Neural progenitor cell (in vitro differentiated cells): ENCODE results near the gene PDE6A. TPM values are rescaled to one million over a fixed set of nuclear protein-coding genes. Genes with fewer than 3 reads are reported as not detected.

ENCODE experiments used
- DNase-seq: peaks from one replicate; pipeline ENCODE4 v3.0.0-alpha.2; 2016; ENCODE audit warnings: low spot score
- H2AFZ ChIP-seq: fragments of 200-600 bp; sonication (generic); replicated peaks from 2 replicates; pipeline ENCODE4 v1.6.1; 2016; ENCODE audit warnings: antibody characterized with exemption
- H3F3A ChIP-seq: fragments of 200-600 bp; sonication (generic); 2 replicates; pipeline ENCODE4 v1.6.1; 2016; ENCODE audit warnings: antibody characterized with exemption, low read depth
- H3K27ac ChIP-seq: fragments of 200-600 bp; sonication (generic); 2 replicates; pipeline ENCODE4 v1.5.1; 2016; ENCODE audit warnings: mild to moderate bottlenecking
- H3K27me3 ChIP-seq: fragments of 200-600 bp; sonication (generic); 2 replicates; pipeline ENCODE4 v1.6.1; 2016; ENCODE audit warnings: mild to moderate bottlenecking, moderate library complexity
- H3K36me3 ChIP-seq: fragments of 200-600 bp; sonication (generic); 2 replicates; pipeline ENCODE4 v1.5.1; 2016
- H3K4me1 ChIP-seq: fragments of 200-600 bp; sonication (generic); 2 replicates; pipeline ENCODE4 v1.6.1; 2016; ENCODE audit warnings: mixed run types
- H3K4me2 ChIP-seq: fragments of 200-600 bp; sonication (generic); 2 replicates; pipeline ENCODE4 v1.6.1; 2016
- H3K4me3 ChIP-seq: fragments of 200-600 bp; sonication (generic); 2 replicates; pipeline ENCODE4 v1.5.1; 2016
- H3K79me2 ChIP-seq: fragments of 200-600 bp; sonication (generic); 2 replicates; pipeline ENCODE4 v1.6.1; 2016; ENCODE audit warnings: low read depth
- H3K9ac ChIP-seq: fragments of 200-600 bp; sonication (generic); 2 replicates; pipeline ENCODE4 v1.6.1; 2016
- H3K9me3 ChIP-seq: fragments of 200-600 bp; sonication (generic); 2 replicates; pipeline ENCODE4 v1.5.1; 2016; ENCODE audit warnings: low read depth
- H4K20me1 ChIP-seq: fragments of 200-600 bp; sonication (generic); 2 replicates; pipeline ENCODE4 v1.6.1; 2016; ENCODE audit warnings: low read depth
- H3K27ac Mint-ChIP-seq: 3 replicates; pipeline ENCODE4 v1.8.0; 2021; ENCODE audit warnings: mixed read lengths
- H3K27me3 Mint-ChIP-seq: 2 replicates; pipeline ENCODE4 v1.8.0; 2022; ENCODE audit warnings: low read depth, mild to moderate bottlenecking, inconsistent platforms, moderate library complexity, mixed read lengths; ENCODE audit not compliant: insufficient read depth
- H3K36me3 Mint-ChIP-seq: 3 replicates; pipeline ENCODE4 v1.8.0; 2021; ENCODE audit warnings: mixed read lengths
- H3K4me1 Mint-ChIP-seq: 3 replicates; pipeline ENCODE4 v1.8.0; 2021; ENCODE audit warnings: mixed read lengths
- H3K4me3 Mint-ChIP-seq: 3 replicates; pipeline ENCODE4 v1.8.0; 2021; ENCODE audit warnings: mild to moderate bottlenecking, moderate library complexity, mixed read lengths
- H3K9me3 Mint-ChIP-seq: 3 replicates; pipeline ENCODE4 v1.8.0; 2020; ENCODE audit warnings: mixed read lengths
- CTCF ChIP-seq: fragments of 200-600 bp; sonication (generic); IDR thresholded peaks from 2 replicates; pipeline ENCODE4 v1.5.1; 2017; ENCODE audit warnings: antibody characterized with exemption, mild to moderate bottlenecking
- EZH2 ChIP-seq: fragments of 200-600 bp; sonication (generic); IDR thresholded peaks from 2 replicates; pipeline ENCODE4 v1.6.1; 2017; ENCODE audit warnings: antibody characterized with exemption, mild to moderate bottlenecking, moderate library complexity
- EZH2phosphoT487 ChIP-seq: fragments of 200-600 bp; sonication (generic); IDR thresholded peaks from 2 replicates; pipeline ENCODE4 v1.6.1; 2017; ENCODE audit warnings: antibody characterized with exemption
- total RNA-seq: library from RNA; depleted of rRNA; stranded (reverse); fragments of >200 nt; gene quantifications from 2 replicates; pipeline ENCODE4 v1.2.3, GENCODE V29; 2015; ENCODE audit warnings: low replicate concordance

PDE6A gene
- total RNA-seq, 1 donor from 2014 or later: not detected

- no peaks in the 10 kb centered on the region for H3K79me2 ChIP-seq
- H3K36me3 ChIP-seq: no peaks in the 10 kb centered on the region
- no peak overlapping the region for H3K27ac Mint-ChIP-seq
- TF ChIP-seq CTCF: no peak
- no peak for TF ChIP-seq EZH2phosphoT487
- TF ChIP-seq EZH2: no peak
- H3K4me1 ChIP-seq: peaks cover 2% of the 10 kb centered on the region
- H3K4me2 ChIP-seq: no peak overlapping the region
- H4K20me1 ChIP-seq: no peaks in the 10 kb centered on the region
- H3K27me3 Mint-ChIP-seq: peaks cover 5% of the 10 kb centered on the region
- H3K4me3 Mint-ChIP-seq: no peak overlapping the region
- H3K27ac ChIP-seq: no peak overlapping the region
- no peak overlapping the region for H2AFZ ChIP-seq
- H3K9ac ChIP-seq: no peak overlapping the region
- H3K4me3 ChIP-seq: no peak overlapping the region
- no peaks in the 10 kb centered on the region for H3K9me3 Mint-ChIP-seq
- H3K9me3 ChIP-seq: no peaks in the 10 kb centered on the region
- H3K4me1 Mint-ChIP-seq: peaks cover 6% of the 10 kb centered on the region
- no peaks in the 10 kb centered on the region for H3F3A ChIP-seq
- no peaks in the 10 kb centered on the region for H3K36me3 Mint-ChIP-seq
- no peak for DNase-seq
- peaks cover 7% of the 10 kb centered on the region for H3K27me3 ChIP-seq
Measured at GRCh38 chr5:149937610-149938009, 7.0 kb downstream of the PDE6A start.

GRCh38 chr5:149936700-149937091 is 7.9 kb downstream of the PDE6A start:
- Histone ChIP-seq H4K20me1 (no peaks in the 10 kb centered on the region), H2AFZ (no peak overlapping the region), H3K27me3 (peaks cover 16% of the 10 kb centered on the region), H3K4me2 (no peak overlapping the region), H3F3A (no peaks in the 10 kb centered on the region), H3K4me1 (peaks cover 4% of the 10 kb centered on the region), H3K79me2 (no peaks in the 10 kb centered on the region), H3K9me3 (no peaks in the 10 kb centered on the region), H3K9ac (no peak overlapping the region), H3K36me3 (no peaks in the 10 kb centered on the region), H3K4me3 (no peak overlapping the region), H3K27ac (no peak overlapping the region)
- DNase-seq: no peak
- H3K4me3 Mint-ChIP-seq: no peak overlapping the region
- H3K27me3 Mint-ChIP-seq: peaks cover 5% of the 10 kb centered on the region
- H3K4me1 Mint-ChIP-seq: peaks cover 6% of the 10 kb centered on the region
- H3K27ac Mint-ChIP-seq: no peak overlapping the region
- TF ChIP-seq EZH2: no peak
- no peaks in the 10 kb centered on the region for H3K9me3 Mint-ChIP-seq
- no peaks in the 10 kb centered on the region for H3K36me3 Mint-ChIP-seq

- no peak overlapping the region for H3K4me3 ChIP-seq
- no peak overlapping the region for H3K9ac ChIP-seq
- H3K79me2 ChIP-seq: no peaks in the 10 kb centered on the region
- H3K27me3 ChIP-seq: peaks cover 22% of the 10 kb centered on the region
- H3K9me3 Mint-ChIP-seq: no peaks in the 10 kb centered on the region
- no peaks in the 10 kb centered on the region for H3F3A ChIP-seq
- no peaks in the 10 kb centered on the region for H3K36me3 Mint-ChIP-seq
- no peak overlapping the region for H3K4me2 ChIP-seq
- H3K36me3 ChIP-seq: no peaks in the 10 kb centered on the region
- no peak overlapping the region for H3K27ac ChIP-seq
- H3K4me1 ChIP-seq: peaks cover 4% of the 10 kb centered on the region
- no peaks in the 10 kb centered on the region for H3K9me3 ChIP-seq
- H3K27ac Mint-ChIP-seq: no peak overlapping the region
- H2AFZ ChIP-seq: no peak overlapping the region
- H3K27me3 Mint-ChIP-seq: peaks cover 5% of the 10 kb centered on the region
- H3K4me3 Mint-ChIP-seq: no peak overlapping the region
- peaks cover 2% of the 10 kb centered on the region for H3K4me1 Mint-ChIP-seq
- no peak for DNase-seq
- no peaks in the 10 kb centered on the region for H4K20me1 ChIP-seq
- no peak for TF ChIP-seq CTCF
- no peak for TF ChIP-seq EZH2phosphoT487
- TF ChIP-seq EZH2: no peak
Measured at GRCh38 chr5:149936044-149936699, 8.4 kb downstream of the PDE6A start.

GRCh38 chr5:149935431-149935901 is 9.1 kb downstream of the PDE6A start:
- Histone ChIP-seq H3K27me3 (peaks cover 28% of the 10 kb centered on the region), H3K9ac (no peak overlapping the region), H3K36me3 (no peaks in the 10 kb centered on the region), H3K4me1 (peaks cover 4% of the 10 kb centered on the region), H3K4me3 (no peak overlapping the region), H3F3A (no peaks in the 10 kb centered on the region), H4K20me1 (no peaks in the 10 kb centered on the region), H3K79me2 (no peaks in the 10 kb centered on the region), H3K4me2 (no peak overlapping the region), H3K27ac (no peak overlapping the region), H3K9me3 (no peaks in the 10 kb centered on the region), H2AFZ (no peak overlapping the region)
- TF ChIP-seq EZH2 (no peak), EZH2phosphoT487 (no peak), CTCF (no peak)
- H3K4me3 Mint-ChIP-seq: no peak overlapping the region
- H3K4me1 Mint-ChIP-seq: no peaks in the 10 kb centered on the region
- H3K27me3 Mint-ChIP-seq: peaks cover 5% of the 10 kb centered on the region
- H3K9me3 Mint-ChIP-seq: no peaks in the 10 kb centered on the region
- no peak overlapping the region for H3K27ac Mint-ChIP-seq
- no peak for DNase-seq
- H3K36me3 Mint-ChIP-seq: no peaks in the 10 kb centered on the region
